Measurements from ENCODE around the gene CDC25B. TPM values are rescaled to one million over a fixed set of nuclear protein-coding genes. Genes with fewer than 3 reads are reported as not detected.

The CDC25B gene
- total and polyA plus RNA-seq, 2 of the 13 experiments (the other 11 are each of a cell fraction or from before 2014, with no cell fraction given) = 14.5 to 19.4 TPM

DNA sequence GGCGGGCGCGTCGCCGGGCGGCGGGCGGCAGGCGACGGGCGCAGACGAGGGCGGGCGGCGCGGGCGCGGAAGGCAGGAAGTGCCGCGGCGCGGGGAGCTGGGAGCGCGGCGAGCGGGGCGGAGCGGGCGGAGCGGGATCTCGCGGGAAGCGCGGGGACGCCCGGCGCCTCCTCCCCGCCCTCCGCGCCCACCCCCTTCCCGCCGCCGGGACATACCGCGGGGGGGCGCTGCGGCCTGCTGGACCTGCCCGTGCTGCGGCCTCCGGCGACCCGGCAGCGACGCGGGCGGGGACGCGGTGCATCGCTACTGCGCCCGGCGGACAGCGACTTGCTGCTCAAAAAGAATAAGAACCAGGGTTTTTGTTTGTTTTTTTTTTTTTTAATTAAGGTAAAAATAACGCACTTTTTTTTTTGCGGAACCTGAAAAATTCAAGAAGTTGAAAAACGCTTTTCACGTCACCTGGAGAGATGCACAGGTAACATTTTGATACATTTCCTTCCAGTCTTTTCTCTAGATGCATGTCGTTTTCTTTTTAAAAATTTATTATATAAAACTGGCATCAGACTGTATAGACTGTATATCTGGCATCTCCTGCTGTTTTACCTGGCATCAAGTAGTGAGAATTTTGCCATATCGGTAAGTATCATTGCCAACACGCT, 9.3 kb upstream of the CDC25B start, which contains the start of gene CENPB (continued):
- 0 out of 2 replicates have a peak, but pooled peaks have one; percentile 26 for TF ChIP-seq TARDBP (CRISPR knock-in tag; IDR thresholded peaks at IDR 0.05)
- no peak for TF ChIP-seq STAT6 (CRISPR knock-in tag; IDR thresholded peaks at IDR 0.05; ENCODE audit: borderline replicate concordance)
- no peak for TF ChIP-seq TCF7 (IDR thresholded peaks at IDR 0.05; ENCODE audit: low read depth)
- TF ChIP-seq SMAD9 (CRISPR knock-in tag; IDR thresholded peaks at IDR 0.05) = no peak
- TF ChIP-seq ARID2 (CRISPR knock-in tag; IDR thresholded peaks at IDR 0.05; ENCODE audit: borderline replicate concordance) = no peak; the same call in 1 of the 2 replicates
- no peak for TF ChIP-seq ZNF777 (CRISPR knock-in tag; IDR thresholded peaks at IDR 0.05)
- TF ChIP-seq ZNF740 (CRISPR knock-in tag; IDR thresholded peaks at IDR 0.05) = peak; percentile 77
- no peak; the same call in 1 of the 2 replicates for TF ChIP-seq CSRNP1 (CRISPR knock-in tag; IDR thresholded peaks at IDR 0.05)
- TF ChIP-seq ZNF329 (CRISPR knock-in tag; IDR thresholded peaks at IDR 0.05; ENCODE audit: low read depth) = no peak
- peak; percentile 77 for TF ChIP-seq ZFY (CRISPR knock-in tag; IDR thresholded peaks at IDR 0.05)
- TF ChIP-seq, protein P1, sequence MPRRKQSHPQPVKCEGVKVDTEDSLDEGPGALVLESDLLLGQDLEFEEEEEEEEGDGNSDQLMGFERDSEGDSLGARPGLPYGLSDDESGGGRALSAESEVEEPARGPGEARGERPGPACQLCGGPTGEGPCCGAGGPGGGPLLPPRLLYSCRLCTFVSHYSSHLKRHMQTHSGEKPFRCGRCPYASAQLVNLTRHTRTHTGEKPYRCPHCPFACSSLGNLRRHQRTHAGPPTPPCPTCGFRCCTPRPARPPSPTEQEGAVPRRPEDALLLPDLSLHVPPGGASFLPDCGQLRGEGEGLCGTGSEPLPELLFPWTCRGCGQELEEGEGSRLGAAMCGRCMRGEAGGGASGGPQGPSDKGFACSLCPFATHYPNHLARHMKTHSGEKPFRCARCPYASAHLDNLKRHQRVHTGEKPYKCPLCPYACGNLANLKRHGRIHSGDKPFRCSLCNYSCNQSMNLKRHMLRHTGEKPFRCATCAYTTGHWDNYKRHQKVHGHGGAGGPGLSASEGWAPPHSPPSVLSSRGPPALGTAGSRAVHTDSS (CRISPR knock-in tag; conservative IDR thresholded peaks at IDR 0.05) = no peak
- TF ChIP-seq ZNF891 (CRISPR knock-in tag; IDR thresholded peaks at IDR 0.05) = no peak
- no peak for TF ChIP-seq ZNF720 (CRISPR knock-in tag; IDR thresholded peaks at IDR 0.05)
- no peak for TF ChIP-seq NONO (IDR thresholded peaks at IDR 0.05)
- TF ChIP-seq NONO (CRISPR knock-in tag; conservative IDR thresholded peaks at IDR 0.05) = peak; percentile 73; the same call in 1 of the 2 replicates
- TF ChIP-seq, protein P2, sequence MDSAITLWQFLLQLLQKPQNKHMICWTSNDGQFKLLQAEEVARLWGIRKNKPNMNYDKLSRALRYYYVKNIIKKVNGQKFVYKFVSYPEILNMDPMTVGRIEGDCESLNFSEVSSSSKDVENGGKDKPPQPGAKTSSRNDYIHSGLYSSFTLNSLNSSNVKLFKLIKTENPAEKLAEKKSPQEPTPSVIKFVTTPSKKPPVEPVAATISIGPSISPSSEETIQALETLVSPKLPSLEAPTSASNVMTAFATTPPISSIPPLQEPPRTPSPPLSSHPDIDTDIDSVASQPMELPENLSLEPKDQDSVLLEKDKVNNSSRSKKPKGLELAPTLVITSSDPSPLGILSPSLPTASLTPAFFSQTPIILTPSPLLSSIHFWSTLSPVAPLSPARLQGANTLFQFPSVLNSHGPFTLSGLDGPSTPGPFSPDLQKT (CRISPR knock-in tag; IDR thresholded peaks at IDR 0.05; ENCODE audit: borderline replicate concordance) = no peak

All from HepG2 (cell line).